ENCODE measurements around the gene SIK3. TPM values are rescaled to one million over a fixed set of nuclear protein-coding genes. Genes with fewer than 3 reads are reported as not detected.

SIK3 gene
- total RNA-seq, 1 experiment from 2014 or later: 31.4 TPM

- Histone ChIP-seq H3K23ac (ENCODE audit: insufficient read length, low read depth, low read length) (no peak overlapping the region), H4K5ac (ENCODE audit: insufficient read length, low read depth, low read length) (no peak overlapping the region), H2BK120ac (ENCODE audit: low read depth, low read length, poor library complexity, severe bottlenecking) (no peak overlapping the region), H3K18ac (ENCODE audit: insufficient read length, low read depth, low read length) (no peak overlapping the region), H3K79me1 (ENCODE audit: insufficient read depth, low read depth, low read length, poor library complexity, severe bottlenecking) (no peaks in the 10 kb centered on the region), H2BK20ac (ENCODE audit: low read depth, low read length, poor library complexity, severe bottlenecking) (no peak overlapping the region), H2AFZ (ENCODE audit: low read length) (no peak overlapping the region), H2AK5ac (ENCODE audit: insufficient read length, low read length) (no peak overlapping the region), H3K79me2 (ENCODE audit: insufficient read depth, low read length) (no peaks in the 10 kb centered on the region), H3K27ac (ENCODE audit: insufficient read length, low read depth, low read length) (no peak overlapping the region), H2BK15ac (ENCODE audit: low read depth, low read length) (no peak overlapping the region), H3K56ac (ENCODE audit: insufficient read length, low read depth, low read length) (no peak overlapping the region), H3K14ac (ENCODE audit: insufficient read depth, low read length) (no peak overlapping the region), H4K20me1 (ENCODE audit: control insufficient read depth, insufficient read depth, insufficient read length) (peaks cover 2% of the 10 kb centered on the region), H2BK12ac (ENCODE audit: insufficient read length, low read depth, low read length) (no peak overlapping the region), H4K91ac (ENCODE audit: insufficient read length, low read depth, low read length) (no peak overlapping the region), H4K8ac (replicated peaks; ENCODE audit: insufficient read length, low read depth, low read length) (no peak overlapping the region), H3K9me3 (ENCODE audit: control insufficient read depth, low read depth, low read length) (no peaks in the 10 kb centered on the region), H3K23me2 (ENCODE audit: insufficient read length, low read depth, low read length, poor library complexity, severe bottlenecking) (no peaks in the 10 kb centered on the region), H2BK5ac (ENCODE audit: insufficient read length, low read length) (no peak overlapping the region), H3K4me2 (ENCODE audit: insufficient read depth, insufficient read length, low read length) (no peak overlapping the region), H3K9ac (ENCODE audit: extremely low read depth, insufficient read length, low read length) (no peak overlapping the region), H3K4me1 (ENCODE audit: insufficient read depth, low read length) (no peaks in the 10 kb centered on the region), H3K4ac (ENCODE audit: low read depth, low read length) (no peak overlapping the region), H3T11ph (ENCODE audit: low read length) (no peak overlapping the region), H3K27me3 (ENCODE audit: insufficient read depth, low read length) (no peaks in the 10 kb centered on the region)
- no CpG with 5 or more reads among the region's 1 CpG for WGBS (ENCODE audit: extremely low coverage, insufficient read length, low lambda C conversion rate)
- Mint-ChIP-seq H3K4me3 (no peak overlapping the region), H3K9me3 (no peaks in the 10 kb centered on the region), H3K27me3 (ENCODE audit: low read depth) (no peaks in the 10 kb centered on the region), H3K27ac (no peak overlapping the region), H3K4me1 (no peaks in the 10 kb centered on the region), H3K36me3 (ENCODE audit: insufficient read depth in 1 of 3, low read depth in 3 of 3) (peaks cover 20 to 69% (median 62%) of the 10 kb centered on the region in 3 experiments; a peak in 6 of 7 replicates)
- no peak for TF ChIP-seq CTCF (conservative IDR thresholded peaks at IDR 0.05)
- DNase-seq: no peak
These were observed 232.5 kb downstream of the SIK3 start for GRCh38 chr11:116865696-116866095.
